HG03095 (cell line): ENCODE measurements around the gene ZIC2.
"Not testable (repeated sequence)": the region's sequence is repeated elsewhere in the genome, so short reads cannot be mapped to it uniquely, and the experiment has no call there.

Experiments used
- ATAC-seq: cut with Tn5 transposase; IDR thresholded peaks from one replicate; pipeline ENCODE4 v1.9.1; 2021; ENCODE audit warnings: moderate library complexity; ENCODE audit not compliant: unreplicated experiment

ZIC2 gene

GRCh38 chr13:99997702-99998214, 16.2 kb downstream of the ZIC2 start:
- ATAC-seq: no peak

GRCh38 chr13:99998261-99998660, 16.7 kb downstream of the ZIC2 start:
- no peak for ATAC-seq

GRCh38 chr13:100014621-100015020, 33.0 kb downstream of the ZIC2 start:
- ATAC-seq: no peak

GRCh38 chr13:100019780-100020356, 38.3 kb downstream of the ZIC2 start:
- no peak for ATAC-seq

- no peak for ATAC-seq
Measured at GRCh38 chr13:100022798-100023197, 41.2 kb downstream of the ZIC2 start.

GRCh38 chr13:100024023-100024422, 42.4 kb downstream of the ZIC2 start:
- ATAC-seq: no peak

- ATAC-seq: no peak
Measured at GRCh38 chr13:100029933-100030332, 48.3 kb downstream of the ZIC2 start.

- ATAC-seq: not testable (repeated sequence)
Measured at GRCh38 chr13:100032642-100033041, 51.1 kb downstream of the ZIC2 start.

GRCh38 chr13:100035936-100036335, 54.4 kb downstream of the ZIC2 start:
- no peak for ATAC-seq
